ENCODE data around the gene KRTAP10-12. TPM values are rescaled to one million over a fixed set of nuclear protein-coding genes. Genes with fewer than 3 reads are reported as not detected.
"Not testable (repeated sequence)": the region's sequence is repeated elsewhere in the genome, so short reads cannot be mapped to it uniquely, and the experiment has no call there.

The KRTAP10-12 gene
- total RNA-seq (2014; rRNA removed; shearing (Covaris generic)) = not detected in 2 replicates
- polyA plus RNA-seq (2014; cell fraction: nucleus; rRNA removed) = not detected in 2 replicates

GRCh38 chr21:44697172-44697810, at the start of gene KRTAP10-12:
KRTAP10-12 (plus strand) TSS chr21:44697172; CDS start chr21:44697202, 30 bp downstream.
- not testable (repeated sequence) for DNase-seq (ENCODE audit: extremely low read depth, low read depth)

GRCh38 chr21:44647222-44647552, 49.8 kb upstream of the KRTAP10-12 start:
- DNase-seq (ENCODE audit: extremely low read depth, low read depth) = no peak

- no peak for DNase-seq (ENCODE audit: extremely low read depth, low read depth)
These were observed 48.2 kb upstream of the KRTAP10-12 start for GRCh38 chr21:44648557-44649311.

- no peak for DNase-seq (ENCODE audit: extremely low read depth, low read depth)
These were observed 47.4 kb upstream of the KRTAP10-12 start for GRCh38 chr21:44649521-44650100.

- DNase-seq (ENCODE audit: extremely low read depth, low read depth) = no peak
These were observed 46.6 kb upstream of the KRTAP10-12 start for GRCh38 chr21:44650265-44650972.

- DNase-seq (ENCODE audit: extremely low read depth, low read depth) = no peak
These were observed 45.8 kb upstream of the KRTAP10-12 start for GRCh38 chr21:44650973-44651675.

GRCh38 chr21:44653123-44653522, 43.8 kb upstream of the KRTAP10-12 start:
- DNase-seq (ENCODE audit: extremely low read depth, low read depth) = no peak

GRCh38 chr21:44653656-44654575, 43.1 kb upstream of the KRTAP10-12 start:
- DNase-seq (ENCODE audit: extremely low read depth, low read depth) = no peak

- DNase-seq (ENCODE audit: extremely low read depth, low read depth) = no peak
These were observed 42.3 kb upstream of the KRTAP10-12 start, which contains the start of gene KRTAP12-4 for GRCh38 chr21:44654576-44655175. KRTAP12-4 (minus strand) TSS chr21:44654659; CDS start chr21:44654614, 45 bp downstream.

GRCh38 chr21:44656868-44657267, 40.1 kb upstream of the KRTAP10-12 start:
- DNase-seq (ENCODE audit: extremely low read depth, low read depth) = no peak

- DNase-seq (ENCODE audit: extremely low read depth, low read depth) = no peak
These were observed 39.1 kb upstream of the KRTAP10-12 start, which contains the start of gene KRTAP12-3 for GRCh38 chr21:44657635-44658540. KRTAP12-3 (plus strand) TSS chr21:44657932; CDS start chr21:44657980, 48 bp downstream.

- no peak for DNase-seq (ENCODE audit: extremely low read depth, low read depth)
These were observed 38.4 kb upstream of the KRTAP10-12 start for GRCh38 chr21:44658541-44658910.

- no peak for DNase-seq (ENCODE audit: extremely low read depth, low read depth)
These were observed 37.9 kb upstream of the KRTAP10-12 start for GRCh38 chr21:44658913-44659595.

GRCh38 chr21:44661567-44661966, 35.4 kb upstream of the KRTAP10-12 start:
- DNase-seq (ENCODE audit: extremely low read depth, low read depth) = not testable (repeated sequence)

- no peak for DNase-seq (ENCODE audit: extremely low read depth, low read depth)
These were observed 32.3 kb upstream of the KRTAP10-12 start for GRCh38 chr21:44664691-44665090.

- DNase-seq (ENCODE audit: extremely low read depth, low read depth) = no peak
These were observed 30.3 kb upstream of the KRTAP10-12 start, which contains the start of gene KRTAP12-2 for GRCh38 chr21:44666401-44667320. KRTAP12-2 (minus strand) TSS chr21:44666927; CDS start chr21:44666886, 41 bp downstream.

Data from NCI-H460 (cell line).